ENCODE data around the gene ZNF550. TPM values are rescaled to one million over a fixed set of nuclear protein-coding genes. Genes with fewer than 3 reads are reported as not detected.
A peak's percentile ranks its signal among the peaks of the same experiment; 100 is the strongest.

The ZNF550 gene
- polyA plus RNA-seq, 1 donor (not counting 4 experiments of a cell fraction or from before 2014, with no cell fraction given), result 7.3 TPM

DNA sequence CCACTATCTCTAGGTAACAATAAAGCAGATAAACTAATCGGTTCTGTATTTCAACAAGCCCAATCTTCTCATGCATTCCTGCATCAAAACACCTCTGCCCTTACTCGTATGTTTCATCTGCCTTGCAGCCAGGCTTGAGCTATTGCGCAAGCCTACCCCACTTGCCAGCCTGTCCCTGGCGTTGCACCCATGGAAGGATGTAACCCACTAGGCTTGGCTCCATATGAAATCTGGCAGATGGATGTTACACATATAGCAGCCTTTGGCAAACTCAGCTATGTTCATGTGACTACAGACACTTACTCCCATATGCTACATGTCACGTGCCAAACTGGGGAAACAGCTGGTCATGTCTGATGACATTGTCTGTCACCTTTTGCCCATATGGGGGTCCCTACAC, 44.4 kb downstream of the ZNF550 start:
- no peak for TF ChIP-seq EZH2 (IDR thresholded peaks at IDR 0.05; ENCODE audit: low read length)
- TF ChIP-seq, protein P1, sequence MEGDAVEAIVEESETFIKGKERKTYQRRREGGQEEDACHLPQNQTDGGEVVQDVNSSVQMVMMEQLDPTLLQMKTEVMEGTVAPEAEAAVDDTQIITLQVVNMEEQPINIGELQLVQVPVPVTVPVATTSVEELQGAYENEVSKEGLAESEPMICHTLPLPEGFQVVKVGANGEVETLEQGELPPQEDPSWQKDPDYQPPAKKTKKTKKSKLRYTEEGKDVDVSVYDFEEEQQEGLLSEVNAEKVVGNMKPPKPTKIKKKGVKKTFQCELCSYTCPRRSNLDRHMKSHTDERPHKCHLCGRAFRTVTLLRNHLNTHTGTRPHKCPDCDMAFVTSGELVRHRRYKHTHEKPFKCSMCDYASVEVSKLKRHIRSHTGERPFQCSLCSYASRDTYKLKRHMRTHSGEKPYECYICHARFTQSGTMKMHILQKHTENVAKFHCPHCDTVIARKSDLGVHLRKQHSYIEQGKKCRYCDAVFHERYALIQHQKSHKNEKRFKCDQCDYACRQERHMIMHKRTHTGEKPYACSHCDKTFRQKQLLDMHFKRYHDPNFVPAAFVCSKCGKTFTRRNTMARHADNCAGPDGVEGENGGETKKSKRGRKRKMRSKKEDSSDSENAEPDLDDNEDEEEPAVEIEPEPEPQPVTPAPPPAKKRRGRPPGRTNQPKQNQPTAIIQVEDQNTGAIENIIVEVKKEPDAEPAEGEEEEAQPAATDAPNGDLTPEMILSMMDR (optimal IDR thresholded peaks at IDR 0.05 in 1 of 3, IDR thresholded peaks at IDR 0.05 in 1 of 3, conservative IDR thresholded peaks at IDR 0.05 in 1 of 3; ENCODE audit: extremely low read depth in 1 of 3, insufficient read depth in 2 of 3, low read length in 3 of 3), result no peak
- H3K36me3 ChIP-seq (ENCODE audit: control insufficient read depth in 2 of 2, extremely low read depth in 1 of 2, insufficient read depth in 2 of 2, low read length in 2 of 2), result peaks cover 0 to 4% of the 10 kb centered on the region in 2 experiments
- no peaks in the 10 kb centered on the region for H3K9me1 ChIP-seq (ENCODE audit: control insufficient read depth, extremely low read depth, insufficient read depth, low read length)
- H3K4me2 ChIP-seq (ENCODE audit: control insufficient read depth, extremely low read depth, insufficient read depth, low read depth, low read length), result no peak overlapping the region
- no peaks in the 10 kb centered on the region for H3K4me1 ChIP-seq (ENCODE audit: control insufficient read depth, extremely low read depth, insufficient read depth, low read length)
- H3K79me2 ChIP-seq (ENCODE audit: control insufficient read depth, insufficient read depth, low read length), result no peaks in the 10 kb centered on the region
- H4K20me1 ChIP-seq (ENCODE audit: control insufficient read depth, extremely low read depth, insufficient read depth, low read length), result no peaks in the 10 kb centered on the region
- H3K27ac ChIP-seq (ENCODE audit: control insufficient read depth, insufficient read depth, low read length), result no peak overlapping the region
- no peak overlapping the region for H3K4me3 ChIP-seq (ENCODE audit: control insufficient read depth in 2 of 3, extremely low read depth in 1 of 3, insufficient read depth in 2 of 3, low read depth in 1 of 3, low read length in 3 of 3)
- no peak overlapping the region for H2AFZ ChIP-seq (ENCODE audit: control insufficient read depth, low read length)
- H3K9ac ChIP-seq (ENCODE audit: control insufficient read depth, extremely low read depth, insufficient read depth, low read length), result no peak overlapping the region
- peaks cover 2% of the 10 kb centered on the region for H3K9me3 ChIP-seq (ENCODE audit: control insufficient read depth, low read depth, low read length)
- dilution Hi-C loops (cut with MboI; ENCODE audit: extremely low pct_ligation_motif_present, low sequenced_read_pairs), result no loop called here
- H3K27me3 ChIP-seq (ENCODE audit: control insufficient read depth, extremely low read depth, insufficient read depth, low read length), result no peaks in the 10 kb centered on the region
- DNase-seq (ENCODE audit: low read depth, low spot score) (no peak), FAIRE-seq (peak; percentile 77)

DNA sequence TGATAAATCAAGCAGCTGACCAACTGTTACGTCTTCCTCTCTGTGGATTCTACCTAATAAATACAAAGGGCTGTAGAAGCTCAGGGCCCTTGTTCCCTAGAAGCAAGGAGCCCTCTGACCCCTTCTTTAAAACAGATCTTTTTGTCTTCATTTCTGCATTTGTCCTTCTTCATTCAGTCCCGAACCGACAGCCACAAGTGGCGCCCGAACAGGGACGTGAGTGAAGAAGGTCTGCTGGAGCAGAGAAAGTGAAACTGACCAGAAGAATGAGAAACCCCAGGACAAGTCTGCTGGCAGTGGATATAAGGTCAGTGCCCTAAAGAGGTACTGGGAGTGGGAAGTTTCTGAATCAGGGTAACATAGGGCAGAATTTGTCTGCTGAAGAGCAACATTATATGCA, 46.8 kb downstream of the ZNF550 start:
- H3K9me3 ChIP-seq (ENCODE audit: control insufficient read depth, low read depth, low read length), result peaks cover 2% of the 10 kb centered on the region
- peaks cover 0 to 4% of the 10 kb centered on the region in 2 experiments for H3K36me3 ChIP-seq (ENCODE audit: control insufficient read depth in 2 of 2, extremely low read depth in 1 of 2, insufficient read depth in 2 of 2, low read length in 2 of 2)
- no peak overlapping the region for H2AFZ ChIP-seq (ENCODE audit: control insufficient read depth, low read length)
- no peaks in the 10 kb centered on the region for H4K20me1 ChIP-seq (ENCODE audit: control insufficient read depth, extremely low read depth, insufficient read depth, low read length)
- no peak for DNase-seq (ENCODE audit: low read depth, low spot score)
- no peaks in the 10 kb centered on the region for H3K27me3 ChIP-seq (ENCODE audit: control insufficient read depth, extremely low read depth, insufficient read depth, low read length)
- no peaks in the 10 kb centered on the region for H3K9me1 ChIP-seq (ENCODE audit: control insufficient read depth, extremely low read depth, insufficient read depth, low read length)
- H3K27ac ChIP-seq (ENCODE audit: control insufficient read depth, insufficient read depth, low read length), result no peak overlapping the region
- no peaks in the 10 kb centered on the region for H3K4me1 ChIP-seq (ENCODE audit: control insufficient read depth, extremely low read depth, insufficient read depth, low read length)
- no peak for FAIRE-seq
- dilution Hi-C loops (cut with MboI; ENCODE audit: extremely low pct_ligation_motif_present, low sequenced_read_pairs), result no loop called here
- no peak overlapping the region for H3K9ac ChIP-seq (ENCODE audit: control insufficient read depth, extremely low read depth, insufficient read depth, low read length)
- no peak overlapping the region for H3K4me3 ChIP-seq (ENCODE audit: control insufficient read depth in 2 of 3, extremely low read depth in 1 of 3, insufficient read depth in 2 of 3, low read depth in 1 of 3, low read length in 3 of 3)
- H3K79me2 ChIP-seq (ENCODE audit: control insufficient read depth, insufficient read depth, low read length), result no peaks in the 10 kb centered on the region
- no peak for TF ChIP-seq EZH2 (IDR thresholded peaks at IDR 0.05; ENCODE audit: low read length)
- TF ChIP-seq, protein P1 (optimal IDR thresholded peaks at IDR 0.05 in 1 of 3, IDR thresholded peaks at IDR 0.05 in 1 of 3, conservative IDR thresholded peaks at IDR 0.05 in 1 of 3; ENCODE audit: extremely low read depth in 1 of 3, insufficient read depth in 2 of 3, low read length in 3 of 3), result no peak
- H3K4me2 ChIP-seq (ENCODE audit: control insufficient read depth, extremely low read depth, insufficient read depth, low read depth, low read length), result no peak overlapping the region

All from keratinocyte (primary cell).